ENCODE data around the gene STXBP4.

Gene STXBP4

GRCh38 chr17:54968262-54968987, at the start of gene STXBP4, which contains the start of gene COX11:
Gene STXBP4 (plus strand): TSS chr17:54968765. CDS start chr17:54986220, 17,455 bp downstream.
Gene COX11 (minus strand): TSS chr17:54968654. CDS start chr17:54968646, 8 bp downstream.
- Histone ChIP-seq H3K9me3 (ENCODE audit: control insufficient read depth, insufficient read depth, low read length) (no peaks in the 10 kb centered on the region), H3K36me3 (ENCODE audit: insufficient read depth, low read length) (0 out of 2 replicates have a peak, but pooled peaks cover 3% of the 10 kb centered on the region)

GRCh38 chr17:54919425-54919824, 49.1 kb upstream of the STXBP4 start:
- Histone ChIP-seq H3K9ac (ENCODE audit: low read depth, low read length) (no peak overlapping the region), H3K36me3 (ENCODE audit: insufficient read depth, low read length) (peaks cover 22% of the 10 kb centered on the region), H3K4me1 (ENCODE audit: insufficient read depth, low read length) (peaks cover 14% of the 10 kb centered on the region; the same call in 1 of the 2 replicates), H3K9me3 (ENCODE audit: control insufficient read depth, insufficient read depth, low read length) (peaks cover 6% of the 10 kb centered on the region)

More at GRCh38 chr17:54968262-54968987, at the start of gene STXBP4, which contains the start of gene COX11:
- Histone ChIP-seq H3K4me1 (ENCODE audit: insufficient read depth, low read length) (0 out of 2 replicates have a peak, but pooled peaks cover 6% of the 10 kb centered on the region), H3K9ac (ENCODE audit: low read depth, low read length) (peak within 1 kb of the TSS; percentile 97)

- H3K9me3 ChIP-seq (ENCODE audit: control insufficient read depth, insufficient read depth, low read length) = peaks cover 6% of the 10 kb centered on the region
Measured at GRCh38 chr17:54920819-54921218, 47.7 kb upstream of the STXBP4 start.

GRCh38 chr17:54924405-54924804, 44.2 kb upstream of the STXBP4 start:
- peaks cover 6% of the 10 kb centered on the region; the same call in 1 of the 2 replicates for H3K4me1 ChIP-seq (ENCODE audit: insufficient read depth, low read length)
- no peaks in the 10 kb centered on the region for H3K9me3 ChIP-seq (ENCODE audit: control insufficient read depth, insufficient read depth, low read length)
- H3K36me3 ChIP-seq (ENCODE audit: insufficient read depth, low read length) = peaks cover 5% of the 10 kb centered on the region
- H3K9ac ChIP-seq (ENCODE audit: low read depth, low read length) = no peak overlapping the region

More at GRCh38 chr17:54920819-54921218, 47.7 kb upstream of the STXBP4 start:
- peaks cover 13% of the 10 kb centered on the region; the same call in 1 of the 2 replicates for H3K36me3 ChIP-seq (ENCODE audit: insufficient read depth, low read length)
- H3K4me1 ChIP-seq (ENCODE audit: insufficient read depth, low read length) = peaks cover 14% of the 10 kb centered on the region; the same call in 1 of the 2 replicates
- H3K9ac ChIP-seq (ENCODE audit: low read depth, low read length) = no peak overlapping the region

- H3K9ac ChIP-seq (ENCODE audit: low read depth, low read length) = no peak overlapping the region
- peaks cover 17% of the 10 kb centered on the region for H3K36me3 ChIP-seq (ENCODE audit: insufficient read depth, low read length)
- peaks cover 3% of the 10 kb centered on the region; the same call in 1 of the 2 replicates for H3K4me1 ChIP-seq (ENCODE audit: insufficient read depth, low read length)
- no peaks in the 10 kb centered on the region for H3K9me3 ChIP-seq (ENCODE audit: control insufficient read depth, insufficient read depth, low read length)
Measured at GRCh38 chr17:54927525-54927924, 41.0 kb upstream of the STXBP4 start.

- Histone ChIP-seq H3K9ac (ENCODE audit: low read depth, low read length) (no peak overlapping the region), H3K36me3 (ENCODE audit: insufficient read depth, low read length) (peaks cover 43% of the 10 kb centered on the region), H3K4me1 (ENCODE audit: insufficient read depth, low read length) (no peaks in the 10 kb centered on the region), H3K9me3 (ENCODE audit: control insufficient read depth, insufficient read depth, low read length) (no peaks in the 10 kb centered on the region)
Measured at GRCh38 chr17:54932711-54933110, 35.9 kb upstream of the STXBP4 start.

GRCh38 chr17:54933921-54934320, 34.6 kb upstream of the STXBP4 start:
- peaks cover 42% of the 10 kb centered on the region for H3K36me3 ChIP-seq (ENCODE audit: insufficient read depth, low read length)
- no peak overlapping the region for H3K9ac ChIP-seq (ENCODE audit: low read depth, low read length)
- H3K9me3 ChIP-seq (ENCODE audit: control insufficient read depth, insufficient read depth, low read length) = no peaks in the 10 kb centered on the region
- H3K4me1 ChIP-seq (ENCODE audit: insufficient read depth, low read length) = no peaks in the 10 kb centered on the region

- H3K4me1 ChIP-seq (ENCODE audit: insufficient read depth, low read length) = no peaks in the 10 kb centered on the region
- H3K36me3 ChIP-seq (ENCODE audit: insufficient read depth, low read length) = peaks cover 40% of the 10 kb centered on the region
- no peaks in the 10 kb centered on the region for H3K9me3 ChIP-seq (ENCODE audit: control insufficient read depth, insufficient read depth, low read length)
- H3K9ac ChIP-seq (ENCODE audit: low read depth, low read length) = no peak overlapping the region
Measured at GRCh38 chr17:54935471-54935870, 33.1 kb upstream of the STXBP4 start.

- Histone ChIP-seq H3K9me3 (ENCODE audit: control insufficient read depth, insufficient read depth, low read length) (no peaks in the 10 kb centered on the region), H3K36me3 (ENCODE audit: insufficient read depth, low read length) (peaks cover 34% of the 10 kb centered on the region), H3K9ac (ENCODE audit: low read depth, low read length) (no peak overlapping the region), H3K4me1 (ENCODE audit: insufficient read depth, low read length) (no peaks in the 10 kb centered on the region)
Measured at GRCh38 chr17:54937018-54937417, 31.5 kb upstream of the STXBP4 start.

GRCh38 chr17:54937426-54937825, 31.1 kb upstream of the STXBP4 start:
- peaks cover 34% of the 10 kb centered on the region for H3K36me3 ChIP-seq (ENCODE audit: insufficient read depth, low read length)
- no peak overlapping the region for H3K9ac ChIP-seq (ENCODE audit: low read depth, low read length)
- H3K9me3 ChIP-seq (ENCODE audit: control insufficient read depth, insufficient read depth, low read length) = no peaks in the 10 kb centered on the region
- H3K4me1 ChIP-seq (ENCODE audit: insufficient read depth, low read length) = no peaks in the 10 kb centered on the region

GRCh38 chr17:54941285-54941684, 27.3 kb upstream of the STXBP4 start:
- Histone ChIP-seq H3K9me3 (ENCODE audit: control insufficient read depth, insufficient read depth, low read length) (no peaks in the 10 kb centered on the region), H3K4me1 (ENCODE audit: insufficient read depth, low read length) (no peaks in the 10 kb centered on the region), H3K36me3 (ENCODE audit: insufficient read depth, low read length) (peaks cover 18% of the 10 kb centered on the region), H3K9ac (ENCODE audit: low read depth, low read length) (no peak overlapping the region)

- Histone ChIP-seq H3K9me3 (ENCODE audit: control insufficient read depth, insufficient read depth, low read length) (no peaks in the 10 kb centered on the region), H3K9ac (ENCODE audit: low read depth, low read length) (no peak overlapping the region), H3K36me3 (ENCODE audit: insufficient read depth, low read length) (peaks cover 29% of the 10 kb centered on the region), H3K4me1 (ENCODE audit: insufficient read depth, low read length) (no peaks in the 10 kb centered on the region)
Measured at GRCh38 chr17:54944796-54945195, 23.8 kb upstream of the STXBP4 start.

GRCh38 chr17:54945231-54945630, 23.3 kb upstream of the STXBP4 start:
- H3K36me3 ChIP-seq (ENCODE audit: insufficient read depth, low read length) = peaks cover 29% of the 10 kb centered on the region
- H3K9ac ChIP-seq (ENCODE audit: low read depth, low read length) = no peak overlapping the region
- no peaks in the 10 kb centered on the region for H3K4me1 ChIP-seq (ENCODE audit: insufficient read depth, low read length)
- no peaks in the 10 kb centered on the region for H3K9me3 ChIP-seq (ENCODE audit: control insufficient read depth, insufficient read depth, low read length)

- Histone ChIP-seq H3K9me3 (ENCODE audit: control insufficient read depth, insufficient read depth, low read length) (no peaks in the 10 kb centered on the region), H3K9ac (ENCODE audit: low read depth, low read length) (no peak overlapping the region), H3K4me1 (ENCODE audit: insufficient read depth, low read length) (no peaks in the 10 kb centered on the region), H3K36me3 (ENCODE audit: insufficient read depth, low read length) (peaks cover 29% of the 10 kb centered on the region)
Measured at GRCh38 chr17:54945671-54946070, 22.9 kb upstream of the STXBP4 start.

- H3K36me3 ChIP-seq (ENCODE audit: insufficient read depth, low read length) = peaks cover 32% of the 10 kb centered on the region
Measured at GRCh38 chr17:54947396-54947795, 21.2 kb upstream of the STXBP4 start.

More at GRCh38 chr17:54947396-54947795, 21.2 kb upstream of the STXBP4 start:
- Histone ChIP-seq H3K4me1 (ENCODE audit: insufficient read depth, low read length) (no peaks in the 10 kb centered on the region), H3K9ac (ENCODE audit: low read depth, low read length) (no peak overlapping the region), H3K9me3 (ENCODE audit: control insufficient read depth, insufficient read depth, low read length) (no peaks in the 10 kb centered on the region)
